HUDEP-2 (cell line): ENCODE data around the gene GEMIN8.

Experiments
- DNase-seq, 76 experiments: peaks; one replicate each; lab custom pipeline; 2025; ENCODE audit not compliant: unreplicated experiment in 76 of 76; lab: John Stamatoyannopoulos, UW

Gene GEMIN8

GRCh38 chrX:14017399-14017798, 12.3 kb downstream of the GEMIN8 start:
- DNase-seq, result no peak

GRCh38 chrX:14015941-14016340, 13.8 kb downstream of the GEMIN8 start:
- DNase-seq, result no peak

GRCh38 chrX:14015294-14015693, 14.4 kb downstream of the GEMIN8 start:
- DNase-seq, result no peak

GRCh38 chrX:14014526-14014925, 15.2 kb downstream of the GEMIN8 start:
- DNase-seq, result no peak

GRCh38 chrX:14013054-14013453, 16.6 kb downstream of the GEMIN8 start:
- no peak for DNase-seq

- no peak for DNase-seq
Measured at GRCh38 chrX:14010566-14010965, 19.1 kb downstream of the GEMIN8 start.

GRCh38 chrX:14006540-14006939, 23.2 kb downstream of the GEMIN8 start:
- no peak for DNase-seq

GRCh38 chrX:14003876-14004425, 25.7 kb downstream of the GEMIN8 start:
- no peak for DNase-seq

- no peak for DNase-seq
Measured at GRCh38 chrX:14003028-14003427, 26.7 kb downstream of the GEMIN8 start.

GRCh38 chrX:13996650-13997049, 33.0 kb downstream of the GEMIN8 start:
- DNase-seq, result no peak

- DNase-seq, result no peak
Measured at GRCh38 chrX:13994536-13995080, 35.1 kb downstream of the GEMIN8 start.

- no peak for DNase-seq
Measured at GRCh38 chrX:13994104-13994503, 35.6 kb downstream of the GEMIN8 start.

GRCh38 chrX:13990126-13990800, 39.4 kb downstream of the GEMIN8 start:
- DNase-seq, result no peak

GRCh38 chrX:13985697-13986435, 43.8 kb downstream of the GEMIN8 start:
- DNase-seq, result no peak

GRCh38 chrX:13983734-13984133, 46.0 kb downstream of the GEMIN8 start:
- no peak for DNase-seq

- DNase-seq, result no peak
Measured at GRCh38 chrX:13968198-13968597, 61.5 kb downstream of the GEMIN8 start.

- DNase-seq, result no peak
Measured at GRCh38 chrX:13967636-13968035, 62.1 kb downstream of the GEMIN8 start.

- no peak for DNase-seq
Measured at GRCh38 chrX:13966793-13967125, 62.9 kb downstream of the GEMIN8 start.

GRCh38 chrX:13966071-13966792, 63.5 kb downstream of the GEMIN8 start:
- DNase-seq, result no peak

- no peak for DNase-seq
Measured at GRCh38 chrX:13965531-13965930, 64.2 kb downstream of the GEMIN8 start.

- DNase-seq, result no peak
Measured at GRCh38 chrX:13956998-13957397, 72.7 kb downstream of the GEMIN8 start.
